GM10266 (cell line): ENCODE results near the gene RUNX2.

ENCODE experiments used
- DNase-seq: peaks from one replicate; pipeline ENCODE4 v3.0.0; 2012; ENCODE audit errors: extremely low spot score
- CTCF ChIP-seq: IDR thresholded peaks from 2 replicates; pipeline ENCODE4 v1.5.1; 2012; ENCODE audit warnings: mild to moderate bottlenecking, low read depth; ENCODE audit not compliant: control insufficient read depth, insufficient read depth; ENCODE audit errors: missing control alignments

The RUNX2 gene

GRCh38 chr6:45514454-45515230 is 186.5 kb downstream of the RUNX2 start:
- no peak for TF ChIP-seq CTCF
- DNase-seq = no peak

- TF ChIP-seq CTCF = no peak
- no peak for DNase-seq
Measured at GRCh38 chr6:45518013-45518720, 190.0 kb downstream of the RUNX2 start.

DNA sequence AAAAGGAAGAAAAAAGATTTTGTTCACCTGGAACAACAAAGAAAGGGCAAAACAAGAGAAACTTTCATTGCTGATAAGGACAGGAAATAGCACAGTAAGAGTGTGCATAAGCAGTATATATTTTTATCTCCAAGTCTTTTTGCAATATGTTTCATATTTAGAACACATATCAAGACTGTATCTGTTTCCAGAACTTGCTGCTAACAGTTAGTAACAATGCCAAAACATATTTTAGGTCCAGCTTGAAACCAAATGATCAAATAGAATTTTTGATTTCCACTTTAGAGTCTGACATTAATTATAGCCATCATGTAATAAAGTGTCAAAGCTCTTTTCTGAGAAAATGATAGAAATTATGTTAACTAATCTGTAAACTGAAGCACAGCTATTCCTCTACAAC is 193.1 kb downstream of the RUNX2 start:
- no peak for DNase-seq

DNA sequence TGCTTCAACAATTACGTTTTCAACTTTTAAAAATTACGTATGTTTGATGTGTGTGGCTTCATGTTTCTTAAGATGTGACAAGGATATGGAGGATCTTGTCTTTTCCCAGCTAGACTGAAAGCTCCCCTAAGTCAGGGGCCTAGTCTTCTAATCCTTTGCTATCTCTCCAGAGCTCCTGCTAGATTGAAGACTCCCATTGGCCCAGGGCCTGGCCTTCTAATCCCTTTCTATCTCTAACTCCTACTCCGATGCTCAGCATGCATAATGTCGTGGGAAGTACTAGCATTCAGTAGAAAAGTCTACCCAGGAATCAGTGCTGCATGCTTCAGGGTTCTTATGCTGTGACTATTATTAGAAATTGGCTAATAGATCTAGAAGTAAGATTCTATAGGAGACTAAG is 194.4 kb downstream of the RUNX2 start:
- TF ChIP-seq CTCF = no peak
- no peak for DNase-seq

More for the DNA sequence above, 193.1 kb downstream of the RUNX2 start:
- TF ChIP-seq CTCF = no peak

DNA sequence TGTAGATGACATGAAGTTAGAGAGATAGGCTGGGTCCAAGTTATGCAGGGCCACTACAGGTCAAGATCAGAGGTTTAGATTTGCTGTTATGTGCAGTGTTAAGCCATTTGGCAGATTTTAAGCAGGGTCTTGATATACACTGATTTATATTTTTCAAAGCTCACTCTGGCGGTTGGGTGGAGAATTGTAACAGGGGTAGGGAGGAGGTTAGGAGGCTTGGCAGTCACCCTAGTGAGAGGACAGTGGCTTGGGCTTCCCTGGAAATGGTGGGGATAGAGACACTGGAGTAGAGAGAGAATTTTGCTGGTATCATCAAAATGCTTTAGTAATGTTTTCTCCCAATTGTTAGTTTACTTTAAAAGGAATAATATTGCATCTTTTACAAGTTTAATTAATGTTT is 199.1 kb downstream of the RUNX2 start:
- TF ChIP-seq CTCF = no peak
- no peak for DNase-seq

DNA sequence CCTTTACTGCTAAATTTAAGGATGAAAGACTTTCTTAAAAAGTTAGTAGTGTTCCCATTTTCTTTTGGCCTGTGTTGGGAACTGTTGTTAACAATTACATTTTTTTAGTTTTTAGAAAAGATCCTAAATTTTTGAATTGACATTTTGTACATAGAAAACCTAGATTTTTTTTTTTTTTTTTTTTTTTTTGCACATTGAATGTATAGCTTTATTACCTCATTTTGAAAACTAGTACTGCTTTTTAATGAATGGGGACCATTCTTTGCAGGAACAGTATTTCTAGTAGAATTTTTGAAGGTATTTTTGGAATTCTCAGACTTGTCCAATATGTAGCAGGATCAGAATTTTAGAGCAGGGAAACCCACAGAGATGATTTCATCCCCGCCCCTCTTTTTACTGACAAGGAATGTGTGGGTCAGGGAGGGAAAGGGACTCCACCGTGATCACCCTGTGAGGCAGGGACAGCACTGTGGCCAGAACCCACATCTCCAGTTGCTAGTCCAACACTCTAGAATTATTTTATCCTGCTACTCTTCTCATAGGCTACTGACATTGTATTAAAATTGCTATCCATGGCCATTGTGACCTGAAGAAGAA is 204.0 kb downstream of the RUNX2 start:
- no peak for DNase-seq
- TF ChIP-seq CTCF = no peak
